Measurements from ENCODE around the gene C9orf50. TPM values are rescaled to one million over a fixed set of nuclear protein-coding genes. Genes with fewer than 3 reads are reported as not detected.

Gene C9orf50
- total RNA-seq, 1 experiment from 2014 or later: not detected

- H3K27me3 Mint-ChIP-seq (ENCODE audit: low read depth): peaks cover 26% of the 10 kb centered on the region
- H3K23me2 ChIP-seq (ENCODE audit: insufficient read length, low read depth, low read length, poor library complexity, severe bottlenecking): peaks cover 3% of the 10 kb centered on the region
- no peak overlapping the region for H2BK120ac ChIP-seq (ENCODE audit: low read depth, low read length, poor library complexity, severe bottlenecking)
- no peak overlapping the region for H3K9ac ChIP-seq (ENCODE audit: extremely low read depth, insufficient read length, low read length)
- H4K91ac ChIP-seq (ENCODE audit: insufficient read length, low read depth, low read length): no peak overlapping the region
- H3K4ac ChIP-seq (ENCODE audit: low read depth, low read length): no peak overlapping the region
- H3K9me3 ChIP-seq (ENCODE audit: control insufficient read depth, low read depth, low read length): no peaks in the 10 kb centered on the region
- no peaks in the 10 kb centered on the region for H3K9me3 Mint-ChIP-seq
- H3K4me2 ChIP-seq (ENCODE audit: insufficient read depth, insufficient read length, low read length): no peak overlapping the region
- TF ChIP-seq CTCF (conservative IDR thresholded peaks at IDR 0.05): no peak
- peak overlapping the region; percentile 34 for H3K18ac ChIP-seq (ENCODE audit: insufficient read length, low read depth, low read length)
- H4K8ac ChIP-seq (replicated peaks; ENCODE audit: insufficient read length, low read depth, low read length): no peak overlapping the region
- no peak for DNase-seq
- H3T11ph ChIP-seq (ENCODE audit: low read length): no peak overlapping the region
- H2AFZ ChIP-seq (ENCODE audit: low read length): no peak overlapping the region
- no peak overlapping the region for H3K14ac ChIP-seq (ENCODE audit: insufficient read depth, low read length)
- no peak overlapping the region for H3K27ac ChIP-seq (ENCODE audit: insufficient read length, low read depth, low read length)
- H3K4me1 Mint-ChIP-seq: peaks cover 10 to 12% of the 10 kb centered on the region in 2 experiments
- H3K4me1 ChIP-seq (ENCODE audit: insufficient read depth, low read length): no peaks in the 10 kb centered on the region; the same call in 1 of the 2 replicates
- H3K36me3 Mint-ChIP-seq (ENCODE audit: insufficient read depth in 1 of 3, low read depth in 3 of 3): no peaks in the 10 kb centered on the region
- WGBS (ENCODE audit: extremely low coverage, insufficient read length, low lambda C conversion rate): no CpG with 5 or more reads among the region's 13 CpGs
- no peaks in the 10 kb centered on the region for H3K79me2 ChIP-seq (ENCODE audit: insufficient read depth, low read length)
- H2BK12ac ChIP-seq (ENCODE audit: insufficient read length, low read depth, low read length): no peak overlapping the region
- no peak overlapping the region for H3K27ac Mint-ChIP-seq
- no peak overlapping the region for H4K5ac ChIP-seq (ENCODE audit: insufficient read length, low read depth, low read length)
- no peak overlapping the region for H2AK5ac ChIP-seq (ENCODE audit: insufficient read length, low read length)
- no peak overlapping the region for H3K23ac ChIP-seq (ENCODE audit: insufficient read length, low read depth, low read length)
- no peaks in the 10 kb centered on the region for H3K79me1 ChIP-seq (ENCODE audit: insufficient read depth, low read depth, low read length, poor library complexity, severe bottlenecking)
- H2BK15ac ChIP-seq (ENCODE audit: low read depth, low read length): no peak overlapping the region
- H3K27me3 ChIP-seq (ENCODE audit: insufficient read depth, low read length): no peaks in the 10 kb centered on the region; the same call in 1 of the 2 replicates
- H2BK20ac ChIP-seq (ENCODE audit: low read depth, low read length, poor library complexity, severe bottlenecking): no peak overlapping the region
- no peak overlapping the region for H2BK5ac ChIP-seq (ENCODE audit: insufficient read length, low read length)
- H4K20me1 ChIP-seq (ENCODE audit: control insufficient read depth, insufficient read depth, insufficient read length): no peaks in the 10 kb centered on the region
- H3K56ac ChIP-seq (ENCODE audit: insufficient read length, low read depth, low read length): no peak overlapping the region
- H3K4me3 Mint-ChIP-seq: peak overlapping the region in 1 of 2 experiments; percentile 38; a peak in 2 of 5 replicates
Observed at GRCh38 chr9:129669946-129670345, 49.0 kb upstream of the C9orf50 start.

Measured in H9 (cell line).